Omental fat pad (tissue), 4 donors: Measurements from ENCODE around the gene INPP5A. TPM values are rescaled to one million over a fixed set of nuclear protein-coding genes. Genes with fewer than 3 reads are reported as not detected.

Experiments
- ATAC-seq: fragments of 150-250 bp; one replicate; pipeline ENCODE4 v1.9.1; 2016; ENCODE audit warnings: mild to moderate bottlenecking, moderate library complexity; ENCODE audit not compliant: low FRiP score
- DNase-seq: peaks from one replicate; pipeline ENCODE4 v3.0.0-alpha.2; 2019; ENCODE audit warnings: low spot score
- CTCF ChIP-seq, 3 donors: fragments of 450-650 bp; IDR thresholded peaks; one replicate each; pipeline ENCODE4 v1.5.1; 2016 to 2017; ENCODE audit warnings: antibody characterized with exemption in 3 of 3, mild to moderate bottlenecking in 3 of 3, moderate library complexity in 2 of 3
- total RNA-seq, 4 donors: library from RNA; depleted of rRNA; stranded (reverse); fragments of >200 nt; gene quantifications; one replicate each; pipeline ENCODE4 v1.1.0, GENCODE V29; 2016

The INPP5A gene
- total RNA-seq, 4 donors from 2014 or later, result 34.1 to 49.3 (median 43.3) TPM

- TF ChIP-seq CTCF (IDR thresholded peaks at IDR 0.05), result no peak
- ATAC-seq, result no peak
Measured at GRCh38 chr10:132582771-132583170, 45.2 kb downstream of the INPP5A start.

GRCh38 chr10:132583456-132583855 is 45.9 kb downstream of the INPP5A start:
- DNase-seq (no peak), ATAC-seq (no peak)
- no peak for TF ChIP-seq CTCF (IDR thresholded peaks at IDR 0.05)

More at GRCh38 chr10:132582771-132583170, 45.2 kb downstream of the INPP5A start:
- DNase-seq, result no peak

- ATAC-seq (no peak), DNase-seq (no peak)
- no peak for TF ChIP-seq CTCF (IDR thresholded peaks at IDR 0.05)
Measured at GRCh38 chr10:132584081-132584480, 46.5 kb downstream of the INPP5A start.

GRCh38 chr10:132585732-132586722 is 48.4 kb downstream of the INPP5A start:
- ATAC-seq (no peak), DNase-seq (no peak)
- no peak for TF ChIP-seq CTCF (IDR thresholded peaks at IDR 0.05)

- no peak for TF ChIP-seq CTCF (IDR thresholded peaks at IDR 0.05)
- DNase-seq, result no peak
- ATAC-seq, result no peak
Measured at GRCh38 chr10:132586739-132587138, 49.2 kb downstream of the INPP5A start.

- TF ChIP-seq CTCF (IDR thresholded peaks at IDR 0.05), result no peak
- ATAC-seq, result no peak
- no peak for DNase-seq
Measured at GRCh38 chr10:132587175-132587574, 49.6 kb downstream of the INPP5A start.
